ENCODE data around the gene PAQR7.

Gene PAQR7

DNA sequence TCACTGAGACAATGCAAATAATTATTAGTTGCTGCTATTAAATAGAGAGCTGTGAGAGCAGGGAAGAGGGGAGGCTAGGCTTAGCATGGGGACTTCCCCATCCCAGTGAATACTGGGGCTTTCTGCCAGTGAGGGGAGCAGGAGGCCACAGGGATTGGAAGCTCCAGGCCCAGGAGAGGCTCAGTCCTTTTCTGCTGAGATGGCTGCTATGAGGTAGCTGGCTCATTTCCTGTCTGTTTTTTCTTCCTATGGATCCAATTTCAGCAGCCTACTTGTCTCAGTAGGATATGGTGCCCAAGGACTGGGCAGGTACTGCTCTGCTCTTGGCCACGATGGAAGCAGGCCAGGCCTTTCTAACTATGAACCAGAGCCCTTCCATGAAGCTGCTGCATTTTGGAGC is 20.8 kb upstream of the PAQR7 start:
- Histone ChIP-seq H3K4me1 (no peaks in the 10 kb centered on the region), H3K36me3 (ENCODE audit: control insufficient read depth, insufficient read depth, low read length) (no peaks in the 10 kb centered on the region), H3K4me3 (ENCODE audit: low read depth, low read length) (no peak overlapping the region), H3K27ac (peak overlapping the region; percentile 6), H2AFZ (peak overlapping the region; percentile 75), H3K9ac (no peak overlapping the region), H3K9me3 (ENCODE audit: control insufficient read depth, low read length) (no peaks in the 10 kb centered on the region), H3K79me2 (no peaks in the 10 kb centered on the region), H3K4me2 (ENCODE audit: low read length) (no peak overlapping the region), H3K27me3 (ENCODE audit: control insufficient read depth, insufficient read depth, low read length) (no peaks in the 10 kb centered on the region)
- TF ChIP-seq CTCF (IDR thresholded peaks at IDR 0.05): no peak

DNA sequence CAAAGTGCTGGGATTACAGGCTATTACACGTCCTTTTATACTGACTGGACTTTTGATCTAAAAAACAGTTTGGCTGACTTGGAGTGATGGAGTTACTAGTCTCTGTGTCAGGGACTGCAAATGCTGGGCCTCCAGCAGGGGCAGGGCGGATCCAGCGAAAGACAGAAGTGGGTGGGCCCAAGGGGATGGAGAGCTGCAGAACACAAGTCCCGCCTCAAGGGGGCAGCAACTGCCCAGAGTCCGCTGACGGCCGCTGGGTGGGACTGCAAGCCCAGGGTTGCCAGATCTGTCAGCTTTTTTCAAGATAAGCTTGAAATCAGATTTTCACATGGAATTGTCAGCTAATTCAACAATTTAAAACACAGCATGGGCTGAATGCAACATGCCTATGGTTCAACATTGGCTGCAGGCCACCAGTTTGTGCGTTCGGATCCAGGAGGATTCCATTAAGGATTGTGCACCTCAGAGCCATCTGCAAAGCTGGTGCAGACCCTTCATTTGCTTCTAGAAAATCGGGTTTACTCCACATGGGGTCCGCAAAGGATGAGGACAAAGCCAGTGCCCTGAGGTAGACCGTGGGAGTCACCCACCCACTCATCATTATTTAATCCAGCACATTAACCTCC is 20.0 kb upstream of the PAQR7 start:
- peak; percentile 86 for TF ChIP-seq CTCF (IDR thresholded peaks at IDR 0.05)
- Histone ChIP-seq H3K9me3 (ENCODE audit: control insufficient read depth, low read length) (no peaks in the 10 kb centered on the region), H3K4me1 (no peaks in the 10 kb centered on the region), H3K4me2 (ENCODE audit: low read length) (peak overlapping the region; percentile 2), H3K4me3 (ENCODE audit: low read depth, low read length) (no peak overlapping the region), H3K27me3 (ENCODE audit: control insufficient read depth, insufficient read depth, low read length) (no peaks in the 10 kb centered on the region), H3K9ac (no peak overlapping the region), H3K27ac (no peak overlapping the region), H3K79me2 (no peaks in the 10 kb centered on the region), H3K36me3 (ENCODE audit: control insufficient read depth, insufficient read depth, low read length) (no peaks in the 10 kb centered on the region), H2AFZ (peak overlapping the region; percentile 75)

GRCh38 chr1:25893116-25893515 is 17.6 kb upstream of the PAQR7 start:
- TF ChIP-seq CTCF (IDR thresholded peaks at IDR 0.05): no peak
- no peaks in the 10 kb centered on the region for H3K4me1 ChIP-seq

GRCh38 chr1:25891606-25892005 is 16.1 kb upstream of the PAQR7 start:
- no peak overlapping the region for H3K9ac ChIP-seq
- H3K4me1 ChIP-seq: no peaks in the 10 kb centered on the region
- no peaks in the 10 kb centered on the region for H3K9me3 ChIP-seq (ENCODE audit: control insufficient read depth, low read length)
- no peak for TF ChIP-seq CTCF (IDR thresholded peaks at IDR 0.05)
- H2AFZ ChIP-seq: no peak overlapping the region
- no peaks in the 10 kb centered on the region for H3K27me3 ChIP-seq (ENCODE audit: control insufficient read depth, insufficient read depth, low read length)
- H3K27ac ChIP-seq: no peak overlapping the region
- no peak overlapping the region for H3K4me2 ChIP-seq (ENCODE audit: low read length)
- no peaks in the 10 kb centered on the region for H3K79me2 ChIP-seq
- H3K4me3 ChIP-seq (ENCODE audit: low read depth, low read length): no peak overlapping the region
- H3K36me3 ChIP-seq (ENCODE audit: control insufficient read depth, insufficient read depth, low read length): no peaks in the 10 kb centered on the region

More at GRCh38 chr1:25893116-25893515, 17.6 kb upstream of the PAQR7 start:
- H3K4me2 ChIP-seq (ENCODE audit: low read length): no peak overlapping the region
- H3K36me3 ChIP-seq (ENCODE audit: control insufficient read depth, insufficient read depth, low read length): no peaks in the 10 kb centered on the region
- no peaks in the 10 kb centered on the region for H3K27me3 ChIP-seq (ENCODE audit: control insufficient read depth, insufficient read depth, low read length)
- H3K4me3 ChIP-seq (ENCODE audit: low read depth, low read length): no peak overlapping the region
- no peaks in the 10 kb centered on the region for H3K9me3 ChIP-seq (ENCODE audit: control insufficient read depth, low read length)
- no peaks in the 10 kb centered on the region for H3K79me2 ChIP-seq
- H3K27ac ChIP-seq: no peak overlapping the region
- H3K9ac ChIP-seq: no peak overlapping the region
- H2AFZ ChIP-seq: no peak overlapping the region

All from parathyroid adenoma (tissue), 2 donors.